Measurements from ENCODE around the gene VPS36.
"Not testable (repeated sequence)": the region's sequence is repeated elsewhere in the genome, so short reads cannot be mapped to it uniquely, and the experiment has no call there.

Gene VPS36

GRCh38 chr13:52406629-52407028, 43.8 kb downstream of the VPS36 start:
- no peak for ATAC-seq
- Mint-ChIP-seq H3K27ac (no peak overlapping the region), H3K27me3 (peaks cover 26% of the 10 kb centered on the region), H3K9me3 (no peaks in the 10 kb centered on the region), H3K4me1 (peaks cover 17% of the 10 kb centered on the region), H3K4me3 (peak overlapping the region; percentile 50 to 60)
- DNase-seq: no peak

GRCh38 chr13:52405767-52406494, 44.5 kb downstream of the VPS36 start, which contains the start of gene THSD1:
Gene THSD1, minus strand, starts transcription at chr13:52406172. Its CDS starts 3,572 bp downstream, at chr13:52402600.
- H3K4me3 Mint-ChIP-seq: peak within 1 kb of the TSS; percentile 77 to 87
- DNase-seq: peak; percentile 9 to 15

GRCh38 chr13:52405369-52405766, 45.1 kb downstream of the VPS36 start:
- ATAC-seq: peak; percentile 6

More at GRCh38 chr13:52405767-52406494, 44.5 kb downstream of the VPS36 start, which contains the start of gene THSD1:
- Mint-ChIP-seq H3K4me1 (peaks cover 17% of the 10 kb centered on the region), H3K27ac (no peak within 1 kb of the TSS), H3K27me3 (peaks cover 26% of the 10 kb centered on the region), H3K9me3 (no peaks in the 10 kb centered on the region)
- ATAC-seq: peak; percentile 79

GRCh38 chr13:52399708-52400107, 50.7 kb downstream of the VPS36 start:
- peak; percentile 58 for ATAC-seq
- Mint-ChIP-seq H3K27ac (no peak overlapping the region), H3K9me3 (no peaks in the 10 kb centered on the region), H3K4me3 (no peak overlapping the region), H3K27me3 (peaks cover 17% of the 10 kb centered on the region), H3K4me1 (peaks cover 7% of the 10 kb centered on the region)
- no peak for DNase-seq

More at GRCh38 chr13:52405369-52405766, 45.1 kb downstream of the VPS36 start:
- no peaks in the 10 kb centered on the region for H3K9me3 Mint-ChIP-seq
- H3K27me3 Mint-ChIP-seq: peaks cover 26% of the 10 kb centered on the region
- peak overlapping the region; percentile 77 to 87 for H3K4me3 Mint-ChIP-seq
- no peak for DNase-seq
- peaks cover 17% of the 10 kb centered on the region for H3K4me1 Mint-ChIP-seq
- no peak overlapping the region for H3K27ac Mint-ChIP-seq

- no peak overlapping the region for H3K4me3 Mint-ChIP-seq
- H3K27me3 Mint-ChIP-seq: peaks cover 10% of the 10 kb centered on the region
- H3K4me1 Mint-ChIP-seq: peaks cover under 1% of the 10 kb centered on the region
- DNase-seq: no peak
- no peak for ATAC-seq
- H3K27ac Mint-ChIP-seq: no peak overlapping the region
- no peaks in the 10 kb centered on the region for H3K9me3 Mint-ChIP-seq
Observed at GRCh38 chr13:52399046-52399445, 51.4 kb downstream of the VPS36 start.

- no peaks in the 10 kb centered on the region for H3K9me3 Mint-ChIP-seq
- no peak overlapping the region for H3K4me3 Mint-ChIP-seq
- no peaks in the 10 kb centered on the region for H3K4me1 Mint-ChIP-seq
- no peaks in the 10 kb centered on the region for H3K27me3 Mint-ChIP-seq
- no peak overlapping the region for H3K27ac Mint-ChIP-seq
- ATAC-seq: no peak
- no peak for DNase-seq
Observed at GRCh38 chr13:52395704-52396103, 54.7 kb downstream of the VPS36 start.

- H3K9me3 Mint-ChIP-seq: no peaks in the 10 kb centered on the region
- no peak for ATAC-seq
- H3K4me1 Mint-ChIP-seq: no peaks in the 10 kb centered on the region
- no peak for DNase-seq
- H3K27ac Mint-ChIP-seq: no peak overlapping the region
- H3K4me3 Mint-ChIP-seq: no peak overlapping the region
- H3K27me3 Mint-ChIP-seq: no peaks in the 10 kb centered on the region
Observed at GRCh38 chr13:52394586-52394985, 55.8 kb downstream of the VPS36 start.

GRCh38 chr13:52393572-52394357, 56.7 kb downstream of the VPS36 start:
- no peaks in the 10 kb centered on the region for H3K4me1 Mint-ChIP-seq
- H3K27ac Mint-ChIP-seq: no peak overlapping the region
- H3K27me3 Mint-ChIP-seq: no peaks in the 10 kb centered on the region
- no peak for ATAC-seq
- H3K4me3 Mint-ChIP-seq: no peak overlapping the region
- H3K9me3 Mint-ChIP-seq: no peaks in the 10 kb centered on the region
- no peak for DNase-seq

GRCh38 chr13:52387721-52388120, 62.7 kb downstream of the VPS36 start:
- no peaks in the 10 kb centered on the region for H3K9me3 Mint-ChIP-seq
- H3K4me1 Mint-ChIP-seq: no peaks in the 10 kb centered on the region
- no peak overlapping the region for H3K4me3 Mint-ChIP-seq
- DNase-seq: no peak
- no peak for ATAC-seq
- H3K27me3 Mint-ChIP-seq: no peaks in the 10 kb centered on the region
- no peak overlapping the region for H3K27ac Mint-ChIP-seq

GRCh38 chr13:52385870-52386269, 64.6 kb downstream of the VPS36 start:
- H3K27ac Mint-ChIP-seq: no peak overlapping the region
- DNase-seq (no peak), ATAC-seq (no peak)
- H3K4me3 Mint-ChIP-seq: no peak overlapping the region
- no peaks in the 10 kb centered on the region for H3K27me3 Mint-ChIP-seq
- H3K4me1 Mint-ChIP-seq: no peaks in the 10 kb centered on the region
- H3K9me3 Mint-ChIP-seq: no peaks in the 10 kb centered on the region

- Mint-ChIP-seq H3K4me3 (no peak overlapping the region), H3K9me3 (no peaks in the 10 kb centered on the region), H3K27me3 (no peaks in the 10 kb centered on the region), H3K4me1 (no peaks in the 10 kb centered on the region), H3K27ac (no peak overlapping the region)
- DNase-seq: no peak
- no peak for ATAC-seq
Observed at GRCh38 chr13:52383366-52383765, 67.1 kb downstream of the VPS36 start.

- no peaks in the 10 kb centered on the region for H3K4me1 Mint-ChIP-seq
- H3K27me3 Mint-ChIP-seq: no peaks in the 10 kb centered on the region
- DNase-seq (no peak), ATAC-seq (no peak)
- no peak overlapping the region for H3K4me3 Mint-ChIP-seq
- no peak overlapping the region for H3K27ac Mint-ChIP-seq
- H3K9me3 Mint-ChIP-seq: no peaks in the 10 kb centered on the region
Observed at GRCh38 chr13:52378312-52378711, 72.1 kb downstream of the VPS36 start.

- H3K27ac Mint-ChIP-seq: no peak overlapping the region
- no peaks in the 10 kb centered on the region for H3K9me3 Mint-ChIP-seq
- no peaks in the 10 kb centered on the region for H3K4me1 Mint-ChIP-seq
- no peak overlapping the region for H3K4me3 Mint-ChIP-seq
- H3K27me3 Mint-ChIP-seq: no peaks in the 10 kb centered on the region
- DNase-seq: no peak
- ATAC-seq: no peak
Observed at GRCh38 chr13:52377898-52378297, 72.5 kb downstream of the VPS36 start.

- ATAC-seq (no peak), DNase-seq (no peak)
- Mint-ChIP-seq H3K4me3 (no peak overlapping the region), H3K27ac (no peak overlapping the region), H3K9me3 (no peaks in the 10 kb centered on the region), H3K4me1 (no peaks in the 10 kb centered on the region), H3K27me3 (no peaks in the 10 kb centered on the region)
Observed at GRCh38 chr13:52374873-52375411, 75.5 kb downstream of the VPS36 start.

- no peaks in the 10 kb centered on the region for H3K27me3 Mint-ChIP-seq
- DNase-seq: no peak
Observed at GRCh38 chr13:52374389-52374788, 76.0 kb downstream of the VPS36 start.

GRCh38 chr13:52373277-52373676, 77.2 kb downstream of the VPS36 start:
- not testable (repeated sequence) for H3K27ac Mint-ChIP-seq, H3K9me3 Mint-ChIP-seq, ATAC-seq, H3K4me3 Mint-ChIP-seq, DNase-seq, H3K27me3 Mint-ChIP-seq, H3K4me1 Mint-ChIP-seq

More at GRCh38 chr13:52374389-52374788, 76.0 kb downstream of the VPS36 start:
- Mint-ChIP-seq H3K27ac (no peak overlapping the region), H3K9me3 (no peaks in the 10 kb centered on the region), H3K4me3 (no peak overlapping the region), H3K4me1 (no peaks in the 10 kb centered on the region)
- ATAC-seq: no peak

Measured in stimulated activated naive CD8-positive, alpha-beta T cell treated with anti-CD3 and anti-CD28 coated beads, Interleukin-15, amount 100 ng/mL, for 72 hours (primary cell).